Measurements from ENCODE around the gene NCK2.

Gene NCK2

DNA sequence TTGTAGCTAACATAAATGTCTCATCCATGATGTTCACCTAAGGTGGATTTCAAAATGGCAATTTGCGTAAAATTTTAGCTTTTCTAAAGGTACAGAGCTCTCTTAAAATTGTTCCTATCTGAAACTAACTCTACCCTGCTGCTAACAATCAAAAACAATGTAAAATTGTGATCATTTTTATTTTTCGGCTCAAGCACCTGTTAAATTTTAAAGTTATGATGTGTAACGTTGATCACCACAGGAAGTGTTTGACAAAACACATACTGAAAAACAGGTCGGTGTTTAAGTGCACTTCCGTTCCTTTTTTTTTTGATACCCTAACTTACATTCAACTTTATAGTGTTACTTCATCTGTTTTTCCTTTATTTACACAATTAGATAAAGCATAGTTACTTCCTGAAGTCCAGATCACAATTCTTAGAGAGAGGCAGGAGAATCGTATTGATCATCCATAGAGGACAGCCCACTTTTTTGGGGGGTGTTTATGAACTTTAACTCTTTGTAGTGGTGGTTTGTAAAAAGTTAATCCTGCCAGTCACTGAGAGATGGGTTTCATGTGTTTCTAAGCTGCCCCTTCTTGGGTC lies 6.0 kb upstream of the NCK2 start:
- peaks cover 31% of the 10 kb centered on the region for H3K4me1 ChIP-seq (ENCODE audit: insufficient read depth, poor library complexity, severe bottlenecking)
- no peak for ATAC-seq (ENCODE audit: low read depth)
- TF ChIP-seq, protein P1, sequence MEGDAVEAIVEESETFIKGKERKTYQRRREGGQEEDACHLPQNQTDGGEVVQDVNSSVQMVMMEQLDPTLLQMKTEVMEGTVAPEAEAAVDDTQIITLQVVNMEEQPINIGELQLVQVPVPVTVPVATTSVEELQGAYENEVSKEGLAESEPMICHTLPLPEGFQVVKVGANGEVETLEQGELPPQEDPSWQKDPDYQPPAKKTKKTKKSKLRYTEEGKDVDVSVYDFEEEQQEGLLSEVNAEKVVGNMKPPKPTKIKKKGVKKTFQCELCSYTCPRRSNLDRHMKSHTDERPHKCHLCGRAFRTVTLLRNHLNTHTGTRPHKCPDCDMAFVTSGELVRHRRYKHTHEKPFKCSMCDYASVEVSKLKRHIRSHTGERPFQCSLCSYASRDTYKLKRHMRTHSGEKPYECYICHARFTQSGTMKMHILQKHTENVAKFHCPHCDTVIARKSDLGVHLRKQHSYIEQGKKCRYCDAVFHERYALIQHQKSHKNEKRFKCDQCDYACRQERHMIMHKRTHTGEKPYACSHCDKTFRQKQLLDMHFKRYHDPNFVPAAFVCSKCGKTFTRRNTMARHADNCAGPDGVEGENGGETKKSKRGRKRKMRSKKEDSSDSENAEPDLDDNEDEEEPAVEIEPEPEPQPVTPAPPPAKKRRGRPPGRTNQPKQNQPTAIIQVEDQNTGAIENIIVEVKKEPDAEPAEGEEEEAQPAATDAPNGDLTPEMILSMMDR (IDR thresholded peaks at IDR 0.05; ENCODE audit: poor library complexity, severe bottlenecking) = no peak
- no peak overlapping the region for H3K4me3 ChIP-seq (ENCODE audit: severe bottlenecking)
- H3K36me3 ChIP-seq (ENCODE audit: low read depth) = no peaks in the 10 kb centered on the region
- H3K27ac ChIP-seq (ENCODE audit: poor library complexity, severe bottlenecking) = peak overlapping the region; percentile 95
- no peaks in the 10 kb centered on the region for H3K9me3 ChIP-seq (ENCODE audit: severe bottlenecking)
- DNase-seq (ENCODE audit: low spot score) = no peak
- no peaks in the 10 kb centered on the region for H3K27me3 ChIP-seq (ENCODE audit: insufficient read depth, poor library complexity, severe bottlenecking)

DNA sequence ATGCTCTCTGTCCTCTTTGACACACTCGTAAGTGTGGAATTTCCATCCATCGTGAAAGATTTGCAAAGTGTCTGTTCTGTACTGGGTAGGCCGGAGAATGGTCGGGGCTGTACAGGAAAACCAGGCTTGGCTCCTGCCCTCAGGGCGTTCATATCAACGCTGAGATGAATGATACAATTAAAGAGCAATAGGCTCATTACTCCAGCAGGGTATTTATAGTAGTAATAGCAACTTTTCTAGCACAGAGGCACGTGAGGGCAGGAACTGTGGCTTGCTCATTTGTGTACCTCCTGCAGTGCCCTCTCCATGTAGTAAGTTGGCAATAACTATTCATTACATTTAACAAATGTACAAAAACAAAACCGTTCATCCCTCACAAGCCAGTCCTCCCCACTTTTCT lies 5.3 kb upstream of the NCK2 start:
- no peaks in the 10 kb centered on the region for H3K27me3 ChIP-seq (ENCODE audit: insufficient read depth, poor library complexity, severe bottlenecking)
- DNase-seq (ENCODE audit: low spot score) (no peak), ATAC-seq (ENCODE audit: low read depth) (no peak)
- peak overlapping the region; percentile 95 for H3K27ac ChIP-seq (ENCODE audit: poor library complexity, severe bottlenecking)
- no peaks in the 10 kb centered on the region for H3K36me3 ChIP-seq (ENCODE audit: low read depth)
- TF ChIP-seq, protein P1 (IDR thresholded peaks at IDR 0.05; ENCODE audit: poor library complexity, severe bottlenecking) = no peak
- no peak overlapping the region for H3K4me3 ChIP-seq (ENCODE audit: severe bottlenecking)
- H3K4me1 ChIP-seq (ENCODE audit: insufficient read depth, poor library complexity, severe bottlenecking) = peaks cover 30% of the 10 kb centered on the region
- no peaks in the 10 kb centered on the region for H3K9me3 ChIP-seq (ENCODE audit: severe bottlenecking)

DNA sequence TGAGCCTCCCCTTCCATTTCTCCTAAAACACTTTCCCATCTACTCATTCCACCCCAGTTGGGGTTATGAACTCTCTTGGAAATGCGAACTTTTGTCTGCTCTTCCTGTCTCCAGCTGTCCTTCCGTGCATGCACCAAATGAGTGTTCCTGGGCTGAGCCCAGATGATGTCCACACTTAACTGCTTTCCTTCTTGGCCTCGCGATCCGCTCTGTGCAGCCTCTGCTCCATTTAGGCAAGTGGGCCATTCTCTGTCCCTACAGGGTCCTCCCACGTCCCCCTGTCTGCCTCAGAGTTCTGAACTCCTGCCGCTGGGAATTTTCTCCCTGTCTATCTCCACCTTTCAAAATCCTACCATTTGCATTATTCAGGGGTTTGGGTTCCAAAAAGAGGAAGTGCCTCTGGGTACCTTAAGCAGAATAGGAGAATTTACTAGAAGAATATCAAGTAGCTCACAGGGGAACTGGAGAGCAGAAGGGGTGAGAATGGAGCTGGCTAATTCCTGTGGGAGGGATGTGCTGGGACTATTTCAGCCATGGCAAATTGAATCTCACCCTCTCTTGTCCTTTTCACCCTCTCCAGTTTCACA lies 4.7 kb upstream of the NCK2 start:
- DNase-seq (ENCODE audit: low spot score) = no peak
- TF ChIP-seq, protein P1 (IDR thresholded peaks at IDR 0.05; ENCODE audit: poor library complexity, severe bottlenecking) = no peak
- no peak for ATAC-seq (ENCODE audit: low read depth)
- H3K27me3 ChIP-seq (ENCODE audit: insufficient read depth, poor library complexity, severe bottlenecking) = no peaks in the 10 kb centered on the region
- H3K4me1 ChIP-seq (ENCODE audit: insufficient read depth, poor library complexity, severe bottlenecking) = peaks cover 24% of the 10 kb centered on the region
- no peaks in the 10 kb centered on the region for H3K9me3 ChIP-seq (ENCODE audit: severe bottlenecking)
- H3K27ac ChIP-seq (ENCODE audit: poor library complexity, severe bottlenecking) = no peak overlapping the region
- H3K4me3 ChIP-seq (ENCODE audit: severe bottlenecking) = no peak overlapping the region
- no peaks in the 10 kb centered on the region for H3K36me3 ChIP-seq (ENCODE audit: low read depth)

DNA sequence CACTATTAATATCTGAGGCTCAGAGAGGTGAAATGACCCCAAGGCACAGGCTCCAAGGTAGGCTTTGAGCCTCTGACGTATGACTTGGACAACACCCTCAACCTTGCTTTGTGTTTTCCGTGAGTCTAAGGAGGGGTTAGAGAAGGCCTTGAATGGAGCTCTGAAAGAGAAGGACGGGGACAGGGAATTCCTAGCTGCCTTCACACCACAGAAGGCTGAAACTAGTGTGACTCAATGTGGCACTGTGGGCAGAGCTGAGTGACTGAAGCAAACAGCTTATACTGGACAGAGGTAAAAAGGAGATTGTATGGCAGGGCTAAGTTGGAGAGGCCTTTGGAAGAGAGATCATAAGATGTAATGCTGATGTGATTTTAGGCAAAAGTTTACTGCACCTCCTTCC lies 3.5 kb upstream of the NCK2 start:
- no peaks in the 10 kb centered on the region for H3K36me3 ChIP-seq (ENCODE audit: low read depth)
- H3K4me3 ChIP-seq (ENCODE audit: severe bottlenecking) = no peak overlapping the region
- DNase-seq (ENCODE audit: low spot score) (no peak), ATAC-seq (ENCODE audit: low read depth) (no peak)
- TF ChIP-seq, protein P1 (IDR thresholded peaks at IDR 0.05; ENCODE audit: poor library complexity, severe bottlenecking) = no peak
- no peak overlapping the region for H3K27ac ChIP-seq (ENCODE audit: poor library complexity, severe bottlenecking)
- peaks cover 13% of the 10 kb centered on the region for H3K4me1 ChIP-seq (ENCODE audit: insufficient read depth, poor library complexity, severe bottlenecking)
- no peaks in the 10 kb centered on the region for H3K27me3 ChIP-seq (ENCODE audit: insufficient read depth, poor library complexity, severe bottlenecking)
- H3K9me3 ChIP-seq (ENCODE audit: severe bottlenecking) = no peaks in the 10 kb centered on the region

DNA sequence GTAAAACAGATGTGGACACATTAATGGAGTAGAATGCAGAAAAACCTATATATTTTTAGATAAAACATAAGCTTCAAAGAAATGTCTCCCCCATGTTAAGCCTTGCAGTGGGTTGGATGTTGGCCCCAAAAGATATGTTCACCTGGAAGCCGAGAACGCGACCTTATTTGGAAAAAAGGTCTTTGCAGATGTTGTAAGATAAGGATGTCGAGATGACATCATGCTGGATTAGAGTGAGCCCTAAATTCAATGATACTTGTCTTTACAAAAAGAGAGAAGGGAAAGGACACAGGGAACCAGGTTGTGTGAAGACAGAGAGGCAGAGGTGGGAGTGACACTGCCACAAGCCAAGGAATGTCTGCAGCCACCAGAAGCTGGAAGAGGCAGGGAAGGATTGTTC lies 3.1 kb upstream of the NCK2 start:
- H3K4me3 ChIP-seq (ENCODE audit: severe bottlenecking) = no peak overlapping the region
- peaks cover 17% of the 10 kb centered on the region for H3K4me1 ChIP-seq (ENCODE audit: insufficient read depth, poor library complexity, severe bottlenecking)
- H3K27me3 ChIP-seq (ENCODE audit: insufficient read depth, poor library complexity, severe bottlenecking) = no peaks in the 10 kb centered on the region
- no peak for ATAC-seq (ENCODE audit: low read depth)
- TF ChIP-seq, protein P1 (IDR thresholded peaks at IDR 0.05; ENCODE audit: poor library complexity, severe bottlenecking) = no peak
- H3K9me3 ChIP-seq (ENCODE audit: severe bottlenecking) = no peaks in the 10 kb centered on the region
- no peaks in the 10 kb centered on the region; the same call in 1 of the 2 replicates for H3K36me3 ChIP-seq (ENCODE audit: low read depth)
- no peak overlapping the region for H3K27ac ChIP-seq (ENCODE audit: poor library complexity, severe bottlenecking)
- DNase-seq (ENCODE audit: low spot score) = no peak
